HG02938 (cell line): ENCODE data around the gene ANXA5.

ENCODE experiments used
- ATAC-seq: cut with Tn5 transposase; IDR thresholded peaks from one replicate; pipeline ENCODE4 v1.9.1; 2021; ENCODE audit warnings: mild to moderate bottlenecking, moderate library complexity; ENCODE audit not compliant: unreplicated experiment

ANXA5 gene

GRCh38 chr4:121650741-121651140 is 46.0 kb downstream of the ANXA5 start:
- ATAC-seq: no peak

DNA sequence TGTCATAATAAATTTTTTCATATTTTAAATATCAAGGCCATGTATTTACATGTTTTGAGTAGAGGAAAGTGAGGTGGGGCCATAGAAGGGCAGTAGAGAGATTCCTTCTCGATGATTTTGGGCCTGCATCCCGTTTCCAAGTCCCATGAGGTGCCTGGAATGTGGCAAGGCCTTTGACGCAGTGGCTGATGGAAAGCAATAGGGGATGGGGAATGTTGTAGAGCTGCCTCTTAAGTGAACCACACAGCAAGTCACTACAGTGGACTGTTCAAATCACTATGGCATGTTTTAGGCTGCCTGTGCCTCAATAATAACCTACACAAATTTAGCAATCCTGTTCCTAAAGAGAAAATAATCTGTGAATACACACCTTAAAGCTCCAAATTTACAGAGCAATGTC is 48.3 kb downstream of the ANXA5 start:
- ATAC-seq: no peak

GRCh38 chr4:121642876-121643585 is 53.7 kb downstream of the ANXA5 start:
- ATAC-seq: no peak

- no peak for ATAC-seq
Observed at GRCh38 chr4:121642292-121642691, 54.5 kb downstream of the ANXA5 start.

DNA sequence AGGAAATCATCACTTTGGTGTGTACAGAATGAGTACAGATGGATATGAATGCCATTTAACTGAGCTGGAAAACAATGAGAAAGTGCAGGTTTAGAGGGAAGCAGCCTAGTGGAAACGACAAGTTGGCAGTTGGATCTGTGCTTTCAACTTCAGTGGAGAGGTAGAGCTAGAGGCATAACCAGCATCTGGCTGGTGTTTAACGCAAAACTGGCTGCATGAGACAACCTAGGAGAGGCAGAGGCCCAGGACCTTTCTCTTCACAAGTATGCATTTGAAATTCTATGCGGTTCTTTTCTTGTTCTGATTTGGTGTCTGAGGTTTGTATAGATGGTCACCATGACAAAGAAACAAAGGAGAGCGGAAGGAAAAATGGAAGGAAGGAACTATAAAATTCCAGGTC is 63.1 kb downstream of the ANXA5 start:
- no peak for ATAC-seq

- no peak for ATAC-seq
Observed at GRCh38 chr4:121632636-121633035, 64.1 kb downstream of the ANXA5 start.
